HAP-1 (cell line): ENCODE data around the gene GALNT7.
"Not testable (repeated sequence)": the region's sequence is repeated elsewhere in the genome, so short reads cannot be mapped to it uniquely, and the experiment has no call there.

Experiments
- DNase-seq, 2 experiments: peaks; one replicate each; pipeline ENCODE4 v3.0.0-alpha.2; 2016 to 2020; ENCODE audit warnings: low spot score in 2 of 2
- H3K27me3 ChIP-seq: fragments of 250-450 bp; sonication (Bioruptor Pico); 2 replicates; pipeline ENCODE4 v1.5.1; 2020; ENCODE audit warnings: low read depth, mild to moderate bottlenecking, moderate library complexity
- H3K36me3 ChIP-seq: fragments of 250-450 bp; sonication (Bioruptor Pico); replicated peaks from 2 replicates; pipeline ENCODE4 v1.5.1; 2020; ENCODE audit warnings: mild to moderate bottlenecking
- H3K4me1 ChIP-seq: fragments of 250-450 bp; sonication (Bioruptor Pico); 2 replicates; pipeline ENCODE4 v1.5.1; 2020; ENCODE audit warnings: mild to moderate bottlenecking
- H3K4me3 ChIP-seq: fragments of 250-450 bp; sonication (Bioruptor Pico); 2 replicates; pipeline ENCODE4 v1.5.1; 2020; ENCODE audit warnings: mild to moderate bottlenecking, moderate library complexity
- H3K9me3 ChIP-seq: fragments of 250-450 bp; sonication (Bioruptor Pico); 2 replicates; pipeline ENCODE4 v1.5.1; 2020; ENCODE audit warnings: mild to moderate bottlenecking, moderate library complexity
- in situ Hi-C: fragments of 300-500 bp; cut with MboI; formaldehyde crosslinking; loops from 3 replicates; pipeline ENCODE4 v1.14.3; 2020; ENCODE audit warnings: low sequenced_read_pairs, inconsistent platforms, mixed read lengths

Gene GALNT7

GRCh38 chr4:173171987-173172386 is 3.4 kb downstream of the GALNT7 start:
- no peak overlapping the region for H3K4me3 ChIP-seq
- no peaks in the 10 kb centered on the region for H3K36me3 ChIP-seq
- no peaks in the 10 kb centered on the region for H3K27me3 ChIP-seq
- in situ Hi-C loops: no loop called here
- peaks cover 5% of the 10 kb centered on the region for H3K4me1 ChIP-seq
- H3K9me3 ChIP-seq: no peaks in the 10 kb centered on the region
- no peak for DNase-seq

DNA sequence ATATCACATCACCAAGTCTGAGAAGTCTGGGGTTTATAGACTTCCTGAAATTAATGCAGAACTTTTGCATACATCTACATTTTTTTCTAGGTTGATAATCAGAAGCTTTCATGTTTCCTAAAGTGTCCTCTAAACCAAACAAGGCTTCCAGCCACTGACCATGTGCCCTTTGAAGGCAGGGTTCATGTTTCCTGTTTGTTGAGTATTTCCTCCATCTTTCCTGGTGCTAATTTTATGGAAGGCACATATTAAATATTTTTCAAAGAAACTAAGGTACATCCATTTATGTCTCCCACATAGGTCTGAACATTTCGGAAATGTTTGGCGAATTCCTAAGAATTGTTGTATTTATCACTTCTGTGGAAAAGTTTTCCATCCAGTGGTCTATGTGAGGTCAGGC is 5.6 kb downstream of the GALNT7 start:
- H3K4me3 ChIP-seq: no peak overlapping the region
- H3K4me1 ChIP-seq: peaks cover 2% of the 10 kb centered on the region; the same call in 1 of the 2 replicates
- in situ Hi-C loops: no loop called here
- no peaks in the 10 kb centered on the region for H3K9me3 ChIP-seq
- DNase-seq: no peak
- H3K36me3 ChIP-seq: no peaks in the 10 kb centered on the region
- H3K27me3 ChIP-seq: no peaks in the 10 kb centered on the region

DNA sequence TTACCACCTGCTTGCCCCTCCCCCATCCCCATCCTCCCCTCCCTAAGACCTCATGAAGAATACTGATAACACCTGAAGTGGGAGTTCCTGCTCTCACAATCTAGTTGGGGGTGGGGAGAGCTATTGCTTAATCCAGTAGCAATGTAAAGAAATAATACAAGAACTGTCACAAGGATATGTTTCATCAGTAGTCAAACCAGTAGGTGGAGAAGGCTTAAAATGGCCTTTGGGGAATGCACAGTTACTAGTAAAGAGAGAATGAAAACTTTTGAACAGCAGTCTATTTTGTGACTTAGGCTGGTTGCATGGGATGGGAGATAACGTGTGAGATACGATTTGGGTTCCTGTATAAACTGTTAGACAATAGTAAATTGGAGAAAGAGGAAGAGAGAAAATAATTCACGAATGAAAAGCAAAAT is 6.0 kb downstream of the GALNT7 start:
- no peak overlapping the region for H3K4me3 ChIP-seq
- no peaks in the 10 kb centered on the region for H3K36me3 ChIP-seq
- H3K9me3 ChIP-seq: no peaks in the 10 kb centered on the region
- in situ Hi-C loops: no loop called here
- no peaks in the 10 kb centered on the region for H3K27me3 ChIP-seq
- DNase-seq: no peak
- H3K4me1 ChIP-seq: peaks cover 2% of the 10 kb centered on the region; the same call in 1 of the 2 replicates

GRCh38 chr4:173176010-173176409 is 7.4 kb downstream of the GALNT7 start:
- H3K4me1 ChIP-seq: peaks cover under 1% of the 10 kb centered on the region; the same call in 1 of the 2 replicates
- no peak overlapping the region for H3K4me3 ChIP-seq
- no peak for DNase-seq
- H3K36me3 ChIP-seq: no peaks in the 10 kb centered on the region
- H3K27me3 ChIP-seq: no peaks in the 10 kb centered on the region
- in situ Hi-C loops: no loop called here
- H3K9me3 ChIP-seq: no peaks in the 10 kb centered on the region

DNA sequence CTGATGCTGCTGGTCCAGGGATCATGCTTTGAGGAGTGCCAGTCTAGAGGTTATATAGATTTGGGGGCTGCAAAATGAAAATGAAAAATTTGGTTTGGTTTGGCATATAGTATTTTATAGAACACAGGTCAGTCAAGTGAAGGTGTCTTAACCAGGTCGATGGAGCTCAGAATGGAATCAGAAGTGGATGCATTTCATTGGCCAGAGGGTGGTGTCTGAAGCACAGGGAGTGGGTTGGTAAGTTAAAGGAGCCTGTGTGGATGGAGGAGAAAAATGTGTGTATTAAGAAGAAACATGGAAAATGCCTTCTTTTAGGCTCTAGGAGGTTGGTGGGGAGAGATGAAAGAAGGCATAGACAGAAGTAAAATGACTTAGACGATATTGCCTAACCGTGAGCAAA is 8.6 kb downstream of the GALNT7 start:
- Histone ChIP-seq H3K4me1 (no peaks in the 10 kb centered on the region), H3K27me3 (no peaks in the 10 kb centered on the region), H3K36me3 (no peaks in the 10 kb centered on the region), H3K4me3 (no peak overlapping the region), H3K9me3 (no peaks in the 10 kb centered on the region)
- in situ Hi-C loops: no loop called here
- DNase-seq: no peak

GRCh38 chr4:173178144-173178543 is 9.5 kb downstream of the GALNT7 start:
- DNase-seq: no peak
- no peaks in the 10 kb centered on the region for H3K27me3 ChIP-seq
- no peak overlapping the region for H3K4me3 ChIP-seq
- no peaks in the 10 kb centered on the region for H3K36me3 ChIP-seq
- H3K9me3 ChIP-seq: no peaks in the 10 kb centered on the region
- in situ Hi-C loops: no loop called here
- no peaks in the 10 kb centered on the region for H3K4me1 ChIP-seq

- no peaks in the 10 kb centered on the region for H3K27me3 ChIP-seq
- in situ Hi-C loops: no loop called here
- no peaks in the 10 kb centered on the region for H3K36me3 ChIP-seq
- DNase-seq: no peak
- no peaks in the 10 kb centered on the region for H3K9me3 ChIP-seq
- H3K4me1 ChIP-seq: no peaks in the 10 kb centered on the region
- H3K4me3 ChIP-seq: no peak overlapping the region
Measured at GRCh38 chr4:173181848-173182247, 13.2 kb downstream of the GALNT7 start.

DNA sequence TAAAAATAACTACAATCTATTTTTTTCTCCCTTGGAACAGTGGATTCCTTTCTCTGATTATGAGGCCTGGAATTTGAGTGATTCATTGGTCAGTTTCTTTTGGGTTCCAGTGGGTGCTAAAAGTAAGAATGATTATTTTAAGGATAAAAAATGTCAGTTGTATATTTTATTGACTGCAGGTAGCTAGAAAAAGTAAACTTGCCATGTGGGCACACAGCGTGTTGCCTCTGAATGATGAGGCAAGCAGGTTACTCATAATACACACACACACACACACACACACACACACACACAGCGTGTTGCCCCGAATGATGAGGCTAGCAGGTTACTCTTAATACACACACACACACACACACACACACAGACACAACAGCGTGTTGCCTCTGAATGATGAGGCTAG is 13.8 kb downstream of the GALNT7 start:
- in situ Hi-C loops: no loop called here
- Histone ChIP-seq H3K4me1 (no peaks in the 10 kb centered on the region), H3K9me3 (no peaks in the 10 kb centered on the region), H3K36me3 (no peaks in the 10 kb centered on the region), H3K4me3 (no peak overlapping the region), H3K27me3 (no peaks in the 10 kb centered on the region)
- DNase-seq: no peak

GRCh38 chr4:173183659-173184247 is 15.1 kb downstream of the GALNT7 start:
- DNase-seq, in situ Hi-C loops, H3K4me3 ChIP-seq, H3K9me3 ChIP-seq, H3K36me3 ChIP-seq, H3K4me1 ChIP-seq, H3K27me3 ChIP-seq: not testable (repeated sequence)

DNA sequence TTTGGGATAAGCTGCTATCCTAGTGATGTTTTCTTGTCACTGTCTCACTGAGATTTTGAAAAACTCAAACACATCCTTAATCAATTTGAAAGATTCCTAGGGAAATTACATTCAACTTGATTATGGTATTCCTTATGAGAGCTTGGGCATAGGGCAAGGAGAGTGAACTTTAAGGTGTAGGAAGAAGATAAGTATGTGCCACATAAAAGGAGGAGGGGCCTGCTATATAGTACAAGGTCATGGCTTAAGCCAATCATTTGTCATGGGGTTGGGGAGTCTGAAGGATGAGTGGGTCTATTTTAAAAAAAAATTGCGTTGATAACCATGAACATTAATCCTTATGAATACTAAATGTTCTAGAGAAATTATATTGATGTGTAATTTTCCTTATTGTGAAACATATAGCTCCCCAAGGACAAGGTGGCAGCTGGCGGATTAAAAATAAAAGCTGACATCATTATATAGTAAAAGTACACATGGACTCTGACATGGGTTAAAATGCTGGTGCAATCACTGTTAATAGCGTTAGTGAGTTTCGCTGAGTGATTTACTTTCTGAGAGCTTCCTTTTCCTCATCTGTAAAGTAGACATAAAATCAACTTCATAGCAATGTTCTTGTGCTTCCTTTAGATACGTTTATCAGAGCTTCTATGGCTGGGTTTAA is 17.4 kb downstream of the GALNT7 start:
- Histone ChIP-seq H3K9me3 (no peaks in the 10 kb centered on the region), H3K4me1 (no peaks in the 10 kb centered on the region; the same call in 1 of the 2 replicates), H3K36me3 (no peaks in the 10 kb centered on the region), H3K27me3 (no peaks in the 10 kb centered on the region), H3K4me3 (no peak overlapping the region)
- in situ Hi-C loops: no loop called here
- no peak for DNase-seq

DNA sequence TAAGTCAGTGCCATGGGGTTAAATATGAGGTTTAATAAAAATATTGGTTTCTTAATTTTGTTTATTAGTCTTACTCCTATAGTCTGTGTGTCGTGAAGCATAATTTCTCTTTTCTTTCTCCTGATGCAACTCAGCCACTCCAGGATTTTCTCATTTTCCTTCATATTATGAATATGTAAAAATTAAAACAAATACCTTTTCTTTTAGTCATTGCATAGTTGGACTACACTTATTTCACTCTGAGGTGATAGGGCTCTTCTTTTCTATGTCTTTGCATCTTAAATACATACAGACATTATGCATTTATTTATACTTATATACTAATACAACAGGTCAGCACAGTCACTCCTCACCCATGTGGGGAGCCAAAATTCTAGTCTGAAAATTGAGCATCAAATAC is 19.1 kb downstream of the GALNT7 start:
- peaks cover 12% of the 10 kb centered on the region for H3K4me1 ChIP-seq
- H3K36me3 ChIP-seq: no peaks in the 10 kb centered on the region
- no peaks in the 10 kb centered on the region for H3K27me3 ChIP-seq
- H3K4me3 ChIP-seq: no peak overlapping the region
- in situ Hi-C loops: no loop called here
- DNase-seq: no peak
- no peaks in the 10 kb centered on the region for H3K9me3 ChIP-seq

DNA sequence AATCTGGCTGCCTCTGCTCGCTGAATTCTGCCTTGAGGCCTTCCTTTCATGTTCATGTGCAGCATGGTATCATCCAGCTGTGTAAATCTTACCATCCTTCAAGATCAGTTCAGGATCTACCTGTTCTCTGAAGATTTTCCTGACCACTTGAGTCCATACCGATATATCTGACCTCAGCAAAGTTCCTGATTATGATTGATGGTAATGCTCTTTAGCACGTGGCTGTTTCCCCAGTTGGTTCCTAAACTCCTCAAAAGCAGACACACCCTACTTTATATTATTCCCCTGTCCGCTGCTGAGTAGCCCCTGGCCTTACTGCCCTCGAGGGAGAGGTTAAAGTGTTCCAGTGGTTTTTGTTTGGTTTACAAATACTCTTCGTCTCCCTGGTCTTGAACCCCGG is 20.0 kb downstream of the GALNT7 start:
- H3K9me3 ChIP-seq: no peaks in the 10 kb centered on the region
- H3K27me3 ChIP-seq: no peaks in the 10 kb centered on the region
- peaks cover 12% of the 10 kb centered on the region for H3K4me1 ChIP-seq
- no peak for DNase-seq
- in situ Hi-C loops: no loop called here
- no peaks in the 10 kb centered on the region for H3K36me3 ChIP-seq
- no peak overlapping the region for H3K4me3 ChIP-seq

- no peak for DNase-seq
- H3K27me3 ChIP-seq: no peaks in the 10 kb centered on the region
- no peaks in the 10 kb centered on the region for H3K36me3 ChIP-seq
- H3K4me3 ChIP-seq: no peak overlapping the region
- H3K4me1 ChIP-seq: peaks cover 16% of the 10 kb centered on the region
- in situ Hi-C loops: no loop called here
- no peaks in the 10 kb centered on the region for H3K9me3 ChIP-seq
Measured at GRCh38 chr4:173189117-173189693, 20.6 kb downstream of the GALNT7 start.

DNA sequence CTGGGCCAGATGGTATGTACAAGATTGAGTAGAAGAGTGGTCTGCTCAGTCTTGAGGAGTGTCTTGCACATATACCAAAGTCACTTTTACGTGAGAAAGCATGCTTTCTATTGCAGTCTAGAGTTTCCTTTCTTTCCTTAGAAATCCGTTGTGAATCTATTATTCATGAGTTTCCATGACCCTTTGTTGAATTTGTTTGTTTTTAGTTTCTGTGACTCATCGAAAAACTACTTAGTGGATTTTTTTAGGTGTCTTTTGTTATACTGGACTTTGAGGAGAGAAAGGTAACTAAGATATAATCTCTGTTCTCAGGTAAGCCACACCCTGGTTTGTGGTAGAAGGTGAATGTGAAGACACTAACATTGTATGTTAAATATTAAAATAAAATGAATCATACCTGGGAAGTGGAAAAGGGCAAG is 23.0 kb downstream of the GALNT7 start:
- in situ Hi-C loops: no loop called here

More for the DNA sequence above, 23.0 kb downstream of the GALNT7 start:
- Histone ChIP-seq H3K27me3 (no peaks in the 10 kb centered on the region), H3K4me3 (no peak overlapping the region), H3K36me3 (no peaks in the 10 kb centered on the region), H3K4me1 (peaks cover 16% of the 10 kb centered on the region), H3K9me3 (no peaks in the 10 kb centered on the region)
- peak in 1 of 2 experiments; percentile 76 for DNase-seq
